GM19468 (cell line): ENCODE results near the gene ANO10.
"Not testable (repeated sequence)": the region's sequence is repeated elsewhere in the genome, so short reads cannot be mapped to it uniquely, and the experiment has no call there.

Source experiments
- ATAC-seq: cut with Tn5 transposase; IDR thresholded peaks from one replicate; pipeline ENCODE4 v1.9.1; 2021; ENCODE audit warnings: mild to moderate bottlenecking, moderate library complexity, moderate number of reproducible peaks; ENCODE audit not compliant: unreplicated experiment; ENCODE audit errors: extremely low read depth

Gene ANO10

DNA sequence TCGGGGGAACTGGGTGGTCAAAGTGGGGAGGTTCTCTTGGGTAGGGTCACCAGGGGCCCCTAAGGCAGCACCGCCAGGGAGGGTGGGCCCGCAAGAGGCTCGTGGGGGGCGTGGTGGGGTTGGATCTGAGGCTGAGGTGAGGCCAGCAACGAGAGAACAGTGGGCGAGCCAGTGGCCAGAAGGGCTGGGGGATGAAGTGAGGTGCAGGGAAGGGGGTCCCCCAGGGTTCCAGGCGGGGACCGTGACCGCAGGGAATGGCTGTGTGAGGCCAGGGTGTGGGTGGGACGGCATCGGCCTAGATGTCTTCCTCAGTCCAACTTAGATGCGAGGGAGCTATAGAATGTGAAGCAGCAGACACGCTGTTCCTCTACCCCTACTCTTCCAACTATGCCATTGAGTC is 257.3 kb downstream of the ANO10 start:
- no peak for ATAC-seq

GRCh38 chr3:43363621-43364266 is 258.1 kb downstream of the ANO10 start:
- no peak for ATAC-seq

GRCh38 chr3:43362961-43363360 is 258.9 kb downstream of the ANO10 start:
- no peak for ATAC-seq

GRCh38 chr3:43362183-43362582 is 259.6 kb downstream of the ANO10 start:
- no peak for ATAC-seq

GRCh38 chr3:43361077-43361476 is 260.7 kb downstream of the ANO10 start:
- ATAC-seq = no peak

- ATAC-seq = not testable (repeated sequence)
Observed at GRCh38 chr3:43356033-43356432, 265.8 kb downstream of the ANO10 start.

DNA sequence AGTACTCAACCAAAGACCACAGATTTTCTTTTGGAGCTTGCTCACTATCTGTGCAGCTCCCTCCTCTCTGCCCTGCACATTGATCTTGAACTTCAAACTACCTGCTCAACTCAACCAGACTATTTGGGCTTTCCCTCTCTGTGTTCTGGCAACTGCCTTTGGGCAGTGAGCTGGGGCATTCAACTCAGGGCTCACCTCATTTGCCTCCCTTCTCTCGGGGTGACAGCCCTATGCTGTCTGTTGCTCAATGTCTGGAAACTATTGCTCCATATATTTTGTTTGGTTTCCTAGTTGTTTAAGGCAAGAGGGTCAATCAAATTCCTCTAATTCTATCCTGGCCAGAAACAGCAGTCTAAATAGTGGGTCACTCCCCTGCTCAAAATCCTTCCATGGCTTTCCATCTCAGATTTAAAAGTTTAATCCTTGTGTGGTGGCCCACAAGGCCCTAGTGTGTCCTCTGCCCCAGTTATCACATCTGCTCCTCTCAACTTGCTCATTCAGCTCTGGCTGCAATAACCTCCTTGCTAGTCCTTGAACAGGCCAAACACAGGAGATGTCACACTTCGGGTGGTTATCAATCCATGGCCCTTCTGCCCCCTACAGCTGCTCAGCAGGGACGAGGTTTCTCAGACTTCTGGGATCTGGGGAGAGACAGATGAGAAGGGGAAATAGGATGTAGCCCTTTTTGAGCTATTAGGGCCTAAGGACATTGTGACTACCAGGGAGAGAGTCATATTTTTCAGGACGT is 267.7 kb downstream of the ANO10 start:
- no peak for ATAC-seq

DNA sequence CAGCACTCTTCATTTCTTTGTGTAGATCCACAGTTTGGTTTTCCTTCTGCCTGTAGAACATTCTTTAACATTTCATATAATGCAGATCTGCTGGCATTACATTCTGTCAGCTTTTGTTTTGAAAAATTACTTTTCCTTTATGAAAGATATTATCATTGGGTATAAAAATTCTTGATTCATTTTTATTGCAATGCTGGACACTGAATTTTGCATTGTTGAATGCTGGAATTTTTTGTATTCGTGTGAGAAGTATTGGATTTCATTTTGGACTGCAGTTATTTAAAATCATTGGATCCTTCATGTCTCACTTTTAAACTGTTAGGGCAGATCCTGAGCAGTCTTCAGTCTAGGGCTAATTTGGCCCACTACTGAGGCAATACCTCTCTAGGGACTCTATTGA is 268.4 kb downstream of the ANO10 start:
- no peak for ATAC-seq

DNA sequence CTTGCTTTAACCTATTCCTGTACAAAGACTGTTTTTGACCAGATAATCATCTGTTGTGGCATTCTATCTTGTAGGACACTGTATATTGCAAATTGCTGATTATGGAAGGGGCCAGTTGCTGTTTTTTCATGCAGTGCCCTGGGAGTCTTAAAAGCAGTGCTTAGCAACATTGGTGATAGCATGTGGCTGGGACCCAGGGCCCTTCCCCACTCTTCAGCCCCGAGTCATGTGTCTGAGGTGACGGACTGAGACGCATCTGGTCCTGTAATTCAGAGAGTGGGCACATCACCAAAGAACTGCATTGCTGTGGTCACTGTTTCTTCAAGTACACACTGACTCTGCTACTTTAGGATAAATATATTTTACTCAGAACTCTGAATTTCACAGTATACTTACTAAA is 272.1 kb downstream of the ANO10 start:
- ATAC-seq = no peak

- ATAC-seq = no peak
Observed at GRCh38 chr3:43348852-43349574, 272.8 kb downstream of the ANO10 start.

DNA sequence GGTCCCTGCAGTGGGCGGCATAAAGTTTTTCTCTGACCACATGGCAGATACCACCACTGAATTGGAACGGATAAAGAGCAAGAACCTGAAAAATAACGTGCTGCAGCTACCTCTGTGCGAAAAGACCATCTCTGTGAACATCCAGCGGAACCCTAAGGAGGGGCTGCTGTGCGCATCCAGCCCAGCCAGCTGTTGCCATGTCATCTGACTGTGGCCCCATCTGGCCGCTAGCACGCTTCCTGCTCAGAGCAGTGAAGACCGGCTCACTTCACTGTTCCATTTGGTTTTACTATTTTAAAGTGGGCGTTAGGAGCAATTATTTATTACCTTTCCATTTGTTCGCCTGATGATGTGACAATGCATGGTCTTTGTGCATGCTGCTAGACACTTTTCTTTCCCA is 273.5 kb downstream of the ANO10 start:
- ATAC-seq = no peak

GRCh38 chr3:43347774-43348173 is 274.0 kb downstream of the ANO10 start:
- no peak for ATAC-seq

DNA sequence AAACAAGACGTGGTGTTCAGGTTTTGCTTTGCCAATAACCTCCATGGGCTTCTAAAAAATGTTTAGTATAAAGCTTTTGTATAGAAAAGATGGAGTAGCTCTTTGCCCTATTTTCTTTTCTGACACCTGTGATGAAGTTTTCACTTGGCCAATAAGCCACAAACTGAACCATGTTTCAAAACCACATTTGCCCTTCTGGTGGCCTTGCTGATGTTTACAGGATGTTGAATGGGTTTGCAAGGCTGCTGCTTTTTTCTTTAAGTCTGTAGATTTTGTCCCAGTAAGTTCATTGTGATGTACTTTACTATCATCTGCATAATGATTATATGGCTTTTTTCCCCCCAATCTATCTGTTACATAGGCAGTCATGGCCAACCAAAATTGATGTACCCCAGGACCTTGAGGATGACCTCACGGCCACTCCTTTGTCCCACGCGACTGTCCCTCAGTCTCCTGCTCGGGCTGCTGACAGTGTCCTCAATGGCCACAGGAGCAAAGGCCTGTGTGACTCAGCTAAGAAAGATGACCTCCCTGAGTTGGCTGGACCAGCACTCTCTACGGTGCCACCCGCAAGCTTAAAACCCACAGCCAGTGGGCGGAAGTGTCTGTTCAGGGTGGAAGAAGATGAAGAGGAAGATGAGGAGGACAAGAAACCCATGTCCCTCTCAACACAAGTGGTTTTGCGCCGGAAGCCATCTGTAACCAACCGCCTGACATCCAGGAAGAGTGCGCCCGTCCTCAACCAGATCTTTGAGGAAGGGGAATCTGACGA is 274.6 kb downstream of the ANO10 start:
- no peak for ATAC-seq

GRCh38 chr3:43345877-43346276 is 275.9 kb downstream of the ANO10 start:
- ATAC-seq = no peak

GRCh38 chr3:43345246-43345645 is 276.6 kb downstream of the ANO10 start:
- no peak for ATAC-seq

DNA sequence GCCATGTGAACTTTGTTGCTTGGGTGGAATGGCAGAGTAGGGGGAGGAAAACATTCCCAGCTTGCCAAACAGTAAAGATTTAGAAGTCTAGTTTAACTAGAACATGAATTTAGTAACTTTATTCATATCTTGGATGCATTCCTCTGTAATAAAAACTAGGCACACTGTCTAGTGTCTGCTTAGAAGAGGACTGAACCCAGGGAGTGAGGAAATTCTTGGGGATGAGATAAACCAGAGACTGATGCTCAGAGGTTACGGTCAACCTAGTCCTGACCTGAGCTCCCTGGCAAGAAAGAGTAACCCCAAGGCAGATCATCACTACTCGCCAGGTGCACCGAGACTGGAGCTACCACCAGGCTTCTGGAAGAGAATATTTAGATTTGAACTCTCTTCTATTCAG is 277.3 kb downstream of the ANO10 start:
- no peak for ATAC-seq

DNA sequence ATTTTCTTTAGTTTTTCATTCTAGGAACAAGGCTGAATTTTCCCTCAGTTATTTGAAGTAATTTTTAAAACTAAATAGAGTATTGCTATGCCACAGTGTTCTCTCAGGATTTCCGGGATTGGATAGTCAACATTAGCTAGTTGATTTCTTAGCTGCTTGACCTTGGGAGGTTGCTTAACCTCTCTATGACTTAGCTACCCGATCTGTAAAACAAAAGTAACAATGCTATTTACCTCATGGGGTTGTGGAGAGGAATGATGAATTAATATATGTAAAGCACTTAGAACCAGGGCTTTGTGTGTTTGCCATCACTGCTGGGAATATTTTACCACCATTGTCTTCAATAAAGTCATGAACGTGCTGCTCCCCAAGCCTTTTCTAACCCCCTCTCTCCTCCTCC is 278.0 kb downstream of the ANO10 start:
- ATAC-seq = no peak

GRCh38 chr3:43343185-43343584 is 278.6 kb downstream of the ANO10 start:
- ATAC-seq = no peak

GRCh38 chr3:43341788-43342187 is 280.0 kb downstream of the ANO10 start:
- no peak for ATAC-seq

DNA sequence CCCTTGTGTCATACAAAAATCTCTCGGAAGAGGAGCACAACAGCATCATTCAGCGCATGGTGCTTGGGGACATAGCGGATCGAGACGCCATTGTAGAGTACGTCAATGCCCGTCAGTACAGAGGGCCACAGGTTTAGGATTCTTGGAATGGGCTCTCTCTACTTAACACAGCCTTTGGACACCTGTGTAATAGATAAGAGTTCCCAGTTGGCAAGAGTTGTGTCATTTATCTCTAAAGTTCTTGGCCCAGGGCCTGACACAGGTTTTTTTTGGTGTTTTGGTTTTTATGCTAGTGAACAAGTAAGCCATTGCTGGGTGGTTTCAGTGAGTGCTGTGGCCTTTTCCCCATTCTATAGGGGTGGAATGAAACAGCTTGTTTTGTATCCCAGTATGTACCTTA is 281.4 kb downstream of the ANO10 start:
- no peak for ATAC-seq

GRCh38 chr3:43338295-43338694 is 283.5 kb downstream of the ANO10 start:
- ATAC-seq = no peak
